ENCODE results near the gene CRYAB.
"Not testable (repeated sequence)": the region's sequence is repeated elsewhere in the genome, so short reads cannot be mapped to it uniquely, and the experiment has no call there.

The CRYAB gene

DNA sequence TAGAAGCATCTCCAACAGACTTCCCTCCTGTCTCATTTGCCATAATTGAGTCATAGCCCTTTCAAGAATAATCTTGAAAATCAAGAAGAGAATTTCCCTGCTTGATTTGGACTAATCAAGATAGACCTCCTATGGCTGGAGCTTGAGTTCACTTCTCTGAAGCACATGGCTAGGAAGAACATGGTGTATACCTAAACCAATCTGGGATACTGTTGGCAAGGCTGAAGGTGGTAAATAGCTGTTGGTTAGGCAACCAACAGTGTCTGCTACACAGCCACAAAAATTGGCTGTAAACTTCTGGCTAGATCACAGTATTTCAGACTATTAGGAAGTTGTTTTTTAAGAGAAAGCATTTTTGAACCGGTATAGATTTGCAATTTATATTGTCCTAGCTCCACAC is 4.9 kb downstream of the CRYAB start:
- DNase-seq: no peak

DNA sequence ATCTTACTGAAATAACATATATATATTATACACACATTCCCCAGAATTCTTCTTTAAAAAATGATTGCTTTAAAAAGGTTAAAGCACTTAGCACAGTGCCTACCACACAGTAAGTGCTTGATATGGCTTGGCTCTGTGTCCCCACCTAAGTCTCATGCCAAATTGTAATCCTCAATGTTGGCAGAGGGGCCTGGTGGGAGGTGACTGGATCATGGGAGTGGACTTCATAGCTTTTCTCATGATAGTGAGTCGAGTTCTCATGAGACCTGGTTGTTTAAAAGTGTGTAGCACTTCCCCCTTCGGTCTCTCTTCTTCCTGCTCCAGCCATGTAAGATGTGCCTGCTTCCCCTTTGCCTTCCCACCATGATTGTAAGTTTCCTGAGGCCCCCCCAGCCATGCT is 6.2 kb downstream of the CRYAB start:
- no peak for DNase-seq

DNA sequence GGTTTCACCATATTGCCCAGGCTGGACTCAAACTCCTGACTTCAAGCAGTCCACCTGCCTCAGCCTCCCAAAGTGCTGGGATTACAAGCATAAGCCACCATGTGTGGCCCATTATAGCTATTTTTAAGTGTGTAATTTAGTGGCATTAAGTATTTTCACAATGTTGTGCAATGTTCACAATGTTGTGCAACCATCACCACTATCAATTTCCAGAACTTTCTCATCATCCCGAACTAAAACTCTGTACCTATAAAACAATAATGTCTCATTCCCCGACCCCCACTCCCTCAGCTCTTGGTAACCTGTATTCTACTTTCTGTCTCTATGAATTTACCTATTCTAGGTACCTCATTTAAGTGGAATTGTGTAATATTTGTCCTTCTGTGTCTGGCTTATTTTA is 24.7 kb downstream of the CRYAB start:
- DNase-seq: no peak

DNA sequence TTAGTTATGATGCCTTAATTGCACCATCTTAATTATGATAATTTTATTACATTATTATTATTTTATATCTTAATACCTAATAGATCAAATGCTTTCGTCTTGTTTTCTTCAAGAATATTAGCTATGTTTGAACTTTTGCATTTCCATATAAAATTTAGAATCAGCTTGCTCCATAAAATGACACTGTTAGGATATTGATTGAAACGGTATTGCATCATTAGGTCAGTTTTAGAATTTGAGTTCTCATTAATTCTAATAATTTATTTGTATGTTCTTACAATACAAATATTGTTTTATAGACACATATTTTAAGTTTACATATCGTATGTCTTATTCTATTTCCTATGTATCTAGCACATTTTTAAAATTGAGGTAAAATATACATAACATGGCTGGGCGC is 25.5 kb downstream of the CRYAB start:
- no peak for DNase-seq

DNA sequence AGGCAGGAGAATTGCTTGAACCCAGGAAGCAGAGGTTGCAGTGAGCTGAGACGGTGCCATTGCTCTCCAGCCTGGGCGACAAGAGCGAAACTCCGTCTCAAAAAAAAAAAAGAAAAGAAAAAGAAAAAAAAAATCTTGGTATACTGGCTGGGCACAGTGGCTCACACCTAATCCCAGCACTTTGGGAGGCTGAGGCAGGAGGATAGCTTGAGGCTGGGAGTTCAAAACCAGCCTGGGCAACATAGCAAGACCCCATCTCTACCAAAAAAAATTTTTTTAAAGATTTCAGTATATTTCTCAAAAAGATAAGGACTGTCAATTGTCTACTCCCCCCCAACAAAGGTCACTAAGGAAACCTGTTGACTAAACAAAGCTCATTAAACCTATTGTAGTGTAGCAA is 26.5 kb downstream of the CRYAB start:
- DNase-seq: not testable (repeated sequence)

DNA sequence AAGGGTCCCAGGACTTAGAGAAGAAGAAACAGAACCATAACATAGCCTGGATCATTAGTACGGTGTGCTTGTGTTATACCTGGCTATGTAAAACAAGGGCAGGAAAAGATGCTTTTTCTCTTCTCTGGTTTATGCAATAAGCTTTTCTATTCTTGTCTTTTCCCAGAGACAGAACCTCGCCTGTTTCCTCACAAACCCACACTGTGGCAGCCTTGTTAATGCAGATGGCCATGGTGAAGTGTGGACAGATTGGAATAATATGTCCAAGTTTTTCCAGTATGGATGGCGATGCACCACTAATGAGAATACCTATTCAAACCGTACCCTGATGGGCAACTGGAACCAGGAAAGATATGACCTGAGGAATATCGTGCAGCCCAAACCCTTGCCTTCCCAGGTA is 29.4 kb downstream of the CRYAB start:
- no peak for DNase-seq

DNA sequence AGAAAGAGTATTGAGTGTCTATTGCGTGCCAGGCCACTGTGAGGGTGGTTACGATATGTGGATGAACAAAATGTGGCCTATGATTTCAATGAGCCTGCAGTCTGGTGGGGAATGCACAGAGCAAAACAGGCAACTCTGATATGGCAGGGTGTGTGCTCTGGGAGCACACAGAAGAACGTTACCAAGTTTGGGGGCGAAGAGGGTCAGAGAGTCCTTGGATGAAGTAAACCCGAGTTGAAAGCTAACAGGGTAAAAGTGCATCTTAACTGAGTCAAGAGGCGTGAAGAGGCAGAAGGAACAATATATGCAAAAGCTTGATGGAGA is 32.0 kb downstream of the CRYAB start:
- DNase-seq: no peak

DNA sequence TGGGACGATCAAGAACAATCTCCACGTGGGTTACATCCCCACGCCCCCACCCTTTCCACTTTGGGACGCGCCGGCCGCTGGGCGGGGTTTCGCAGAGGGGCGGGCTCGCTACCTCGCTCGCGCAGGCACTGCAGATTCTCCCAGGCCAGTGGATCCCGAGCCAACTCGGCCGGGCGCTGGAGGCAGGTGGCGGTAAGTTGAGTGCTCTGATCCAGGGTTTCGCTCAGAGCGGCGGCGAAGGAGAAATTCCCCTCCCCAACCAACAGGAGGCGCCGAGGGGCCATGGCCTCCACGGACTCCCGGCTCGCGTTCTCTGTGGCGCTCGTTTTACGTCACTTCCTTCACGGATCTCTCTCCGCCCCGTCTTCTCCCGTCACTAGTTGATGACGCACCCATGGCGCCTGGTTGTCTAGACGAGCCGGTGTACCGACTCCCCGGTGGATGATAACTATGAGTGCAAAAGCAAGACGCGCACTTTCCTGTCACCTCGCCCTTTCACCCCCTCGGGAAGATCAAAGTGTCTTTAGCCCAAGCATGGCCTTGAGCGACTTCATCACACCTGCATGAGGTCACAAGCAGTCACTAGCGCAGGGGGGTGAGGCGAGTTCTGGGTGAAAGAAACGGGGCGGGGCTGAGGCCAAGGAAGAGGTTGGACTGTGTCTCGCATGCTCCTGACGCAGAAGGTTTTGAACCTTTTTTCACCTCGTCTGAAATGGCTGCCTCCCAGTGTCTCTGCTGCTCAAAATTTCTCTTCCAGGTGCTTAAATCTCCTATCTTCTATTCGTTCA is 32.5 kb downstream of the CRYAB start, which contains the start of the genes CFAP68 and FDXACB1:
Gene CFAP68, plus strand, starts transcription at position 693 of the 788 bp plus-strand sequence. Its CDS starts 20 bp downstream, at position 713.
Gene FDXACB1, minus strand, starts transcription at position 317 of the 788 bp plus-strand sequence. Its CDS starts 33 bp downstream, at position 284.
- DNase-seq: peak; percentile 97

DNA sequence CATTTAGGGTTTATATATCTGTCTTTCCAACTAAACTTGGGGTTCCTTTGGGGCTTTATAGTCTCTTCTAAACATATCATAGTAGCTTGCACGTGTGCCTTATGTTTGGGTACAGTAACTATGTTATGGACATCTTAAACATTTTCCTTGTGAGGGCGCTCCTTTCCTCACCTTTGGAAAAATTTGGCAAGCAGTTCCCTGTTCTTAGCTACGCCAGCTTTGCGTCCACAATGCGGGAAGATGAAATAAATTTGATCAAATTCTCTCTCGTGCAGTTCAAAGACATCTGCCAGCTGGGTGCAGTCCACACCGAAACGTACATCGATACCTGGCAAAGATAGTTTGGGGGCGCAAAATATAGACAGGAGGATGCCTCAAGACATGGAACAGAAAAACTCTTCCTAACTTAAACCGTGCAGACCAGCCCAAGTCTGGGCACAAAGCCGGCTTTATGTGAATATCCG is 33.2 kb downstream of the CRYAB start:
- DNase-seq: no peak

DNA sequence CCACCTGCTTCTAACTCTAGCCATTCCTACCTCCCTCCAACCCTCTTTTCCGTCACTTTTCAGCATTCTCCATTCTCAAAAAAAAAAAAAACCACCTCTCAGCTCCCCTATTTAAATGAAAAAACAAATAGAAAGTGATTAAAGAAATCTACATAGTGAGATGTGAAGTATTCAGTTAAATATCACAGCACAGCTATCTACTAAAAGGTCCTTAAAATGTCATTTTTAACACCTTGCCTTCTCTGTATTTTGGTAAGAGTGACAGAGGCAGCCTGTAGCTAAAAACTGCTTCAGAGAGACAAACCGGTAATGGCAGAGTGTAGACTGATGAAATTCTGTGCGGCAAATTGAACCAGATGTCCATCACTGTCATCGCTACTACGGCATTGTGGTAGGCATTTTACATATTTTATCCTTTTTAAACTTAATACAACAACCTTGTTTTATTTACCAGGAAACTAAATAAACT is 39.8 kb downstream of the CRYAB start:
- no peak for DNase-seq

DNA sequence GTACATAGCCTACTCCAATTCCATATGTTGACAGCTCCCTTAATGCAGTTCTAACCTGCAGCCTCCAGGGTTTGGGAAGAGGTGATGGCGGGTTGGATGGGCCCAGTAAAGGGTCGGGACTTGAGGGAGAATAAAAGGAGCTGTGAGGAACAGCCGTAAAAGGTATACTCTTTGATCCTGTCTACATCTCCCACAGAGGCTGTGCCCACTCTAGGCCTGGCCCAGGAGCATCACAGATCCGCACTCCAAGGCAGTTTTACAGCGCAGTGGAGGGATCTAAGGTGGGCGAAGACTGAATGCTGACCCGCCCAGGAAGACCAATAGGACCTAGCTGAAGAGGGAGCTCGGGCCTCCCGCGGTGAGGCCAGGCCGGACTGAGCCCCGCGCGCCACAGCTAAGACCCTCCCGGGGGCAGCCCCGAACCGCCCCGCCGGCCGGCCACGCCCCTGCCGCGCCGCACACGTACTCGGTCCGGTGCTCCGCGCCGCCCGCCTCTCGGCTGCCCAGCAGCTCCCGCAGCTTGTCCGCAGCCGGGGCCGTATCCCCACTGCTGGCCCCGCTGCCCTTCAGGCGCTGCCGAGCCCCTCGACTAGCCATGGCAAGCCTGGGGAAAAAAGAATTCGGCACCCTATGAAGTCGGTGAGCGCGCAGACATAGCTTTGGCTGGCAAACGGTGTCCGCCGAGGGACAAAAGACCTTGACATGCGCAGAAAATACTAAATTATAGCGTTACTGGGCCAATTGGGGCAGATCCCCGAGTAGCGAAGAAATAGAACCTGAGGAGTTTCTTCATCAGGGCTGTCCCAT is 40.5 kb downstream of the CRYAB start, which contains the start of gene ALG9:
Gene ALG9, minus strand, starts transcription at position 696 of the 807 bp plus-strand sequence. Its CDS starts 99 bp downstream, at position 597.
- peak; percentile 87 to 93 for DNase-seq

DNA sequence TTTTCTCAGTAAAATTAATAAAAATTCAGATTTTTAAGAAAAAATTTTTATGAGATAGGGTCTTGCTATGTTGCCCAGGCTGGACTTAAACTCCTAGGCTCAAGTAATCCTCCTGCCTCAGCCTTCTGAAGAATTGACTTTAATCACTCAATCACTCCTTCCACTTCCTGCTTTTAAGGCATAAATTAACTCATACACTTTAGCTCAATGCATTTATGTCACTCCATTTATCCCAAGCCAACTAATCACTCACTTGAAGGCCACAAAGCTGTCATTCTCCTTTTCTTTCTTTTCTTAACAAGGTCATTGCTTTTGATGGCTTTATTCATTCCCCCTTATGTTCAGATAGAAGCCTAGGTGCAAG is 41.1 kb downstream of the CRYAB start:
- DNase-seq: no peak

DNA sequence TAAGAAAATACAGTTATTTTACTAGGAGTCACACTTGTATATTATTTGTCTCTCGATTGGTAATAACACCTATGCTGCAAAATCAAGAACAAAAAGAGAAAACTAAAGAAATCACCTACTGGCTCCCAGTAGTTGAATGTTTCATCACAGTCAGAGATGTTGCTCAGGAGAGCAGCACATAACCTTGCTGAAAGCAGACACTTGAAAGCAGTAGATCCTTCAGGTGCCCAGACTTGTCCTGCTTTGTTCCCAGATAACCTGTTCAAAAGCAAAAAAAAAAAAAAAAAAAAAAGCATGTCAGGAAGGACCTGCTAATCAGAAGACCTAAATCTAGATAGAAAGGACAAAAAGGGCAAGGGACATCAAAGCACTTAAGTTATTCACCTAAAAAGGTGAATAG is 41.5 kb downstream of the CRYAB start:
- no peak for DNase-seq

DNA sequence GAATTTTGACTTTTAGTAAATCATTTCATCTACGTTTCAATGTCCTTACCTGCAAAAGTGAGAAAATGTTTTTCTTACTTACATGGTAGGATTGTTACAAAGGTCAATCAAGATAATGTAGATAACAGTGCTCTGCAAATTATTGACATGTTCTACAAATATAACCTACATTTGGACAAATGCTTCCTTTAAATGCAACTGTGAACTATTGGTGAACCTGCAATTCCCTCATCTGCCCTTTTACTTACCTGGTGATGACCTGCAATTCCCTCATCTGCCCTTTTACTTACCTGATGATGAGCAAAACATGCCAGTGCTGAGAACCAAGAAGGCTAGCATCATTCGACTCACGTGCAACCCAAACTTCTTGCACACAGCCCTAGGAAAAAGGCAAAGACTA is 51.3 kb downstream of the CRYAB start:
- DNase-seq: no peak
